Measurements from ENCODE around the gene CGB7.
"Not testable (repeated sequence)": the region's sequence is repeated elsewhere in the genome, so short reads cannot be mapped to it uniquely, and the experiment has no call there.

CGB7 gene

DNA sequence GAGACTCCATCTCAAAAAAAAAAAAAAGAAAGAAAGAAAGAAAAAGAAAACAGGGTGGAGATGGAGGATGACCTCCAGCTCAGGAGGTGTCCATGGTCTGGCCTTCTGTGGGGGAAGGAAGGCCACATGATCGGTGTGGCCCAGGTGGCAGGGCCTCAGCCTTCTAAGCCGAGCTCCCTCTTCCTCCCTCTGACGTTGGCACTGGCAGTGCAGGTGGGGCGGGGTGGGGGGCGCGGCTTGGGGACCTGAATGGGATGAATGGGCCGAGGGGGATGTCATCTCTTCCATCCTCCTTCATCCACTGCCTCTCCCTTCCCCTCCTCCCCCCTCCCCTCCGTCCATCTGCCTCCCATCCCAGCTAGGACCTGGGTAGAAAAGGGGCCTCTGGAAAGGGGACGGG, 17.8 kb downstream of the CGB7 start:
- DNase-seq: not testable (repeated sequence)

DNA sequence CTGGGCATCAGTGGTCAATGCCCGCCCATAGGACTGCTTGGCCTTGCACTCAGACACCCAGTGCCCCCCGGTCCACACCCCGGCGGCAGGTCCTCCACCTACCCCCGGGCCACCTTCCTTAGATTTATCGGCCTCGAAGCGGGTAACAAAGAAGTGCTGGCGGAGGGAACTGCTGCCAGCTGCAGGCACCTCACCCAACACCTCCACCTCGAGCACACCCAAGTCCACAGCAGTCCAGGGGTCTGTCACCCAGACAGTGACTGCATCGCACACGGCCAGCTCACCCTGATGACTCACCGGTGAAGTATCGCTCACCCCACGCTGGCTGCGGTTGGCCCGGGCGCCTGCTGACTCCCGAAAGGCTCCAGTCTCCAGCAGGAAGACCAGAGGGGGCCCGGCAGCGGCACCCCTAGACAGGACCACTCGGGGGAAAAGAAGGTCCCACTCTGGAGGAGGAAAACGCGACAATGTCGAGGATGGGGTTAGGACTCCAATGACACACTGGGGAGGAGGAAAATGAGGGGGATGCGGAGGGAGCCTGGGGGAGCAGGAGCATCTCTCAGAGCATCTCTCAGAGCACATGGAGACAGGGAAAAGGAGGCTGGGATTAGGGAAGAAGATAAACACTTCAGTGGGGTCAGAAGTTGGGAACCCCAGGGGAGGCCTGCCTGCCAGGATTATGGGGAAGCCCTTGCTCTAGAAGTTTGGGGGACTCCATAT, 18.8 kb downstream of the CGB7 start:
- not testable (repeated sequence) for DNase-seq

DNA sequence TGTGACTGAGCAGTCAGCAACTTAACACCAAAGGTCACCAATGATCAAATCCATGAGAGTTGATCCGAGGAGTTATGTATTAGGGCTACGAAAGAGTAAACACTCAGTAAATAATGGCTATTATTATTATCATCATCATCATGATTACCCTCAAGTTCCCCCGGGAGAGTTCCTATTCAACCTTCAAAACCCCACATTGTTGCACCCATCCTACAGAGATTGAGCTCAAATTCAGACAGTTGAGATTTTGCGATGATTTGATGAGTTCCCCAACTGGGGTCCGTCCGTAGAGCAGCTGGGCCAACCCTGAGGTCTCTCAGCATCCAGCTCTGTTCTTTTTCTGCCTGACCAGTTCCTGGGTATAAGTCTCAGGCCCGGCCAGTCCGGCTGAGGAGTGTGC, 19.4 kb downstream of the CGB7 start:
- not testable (repeated sequence) for DNase-seq

DNA sequence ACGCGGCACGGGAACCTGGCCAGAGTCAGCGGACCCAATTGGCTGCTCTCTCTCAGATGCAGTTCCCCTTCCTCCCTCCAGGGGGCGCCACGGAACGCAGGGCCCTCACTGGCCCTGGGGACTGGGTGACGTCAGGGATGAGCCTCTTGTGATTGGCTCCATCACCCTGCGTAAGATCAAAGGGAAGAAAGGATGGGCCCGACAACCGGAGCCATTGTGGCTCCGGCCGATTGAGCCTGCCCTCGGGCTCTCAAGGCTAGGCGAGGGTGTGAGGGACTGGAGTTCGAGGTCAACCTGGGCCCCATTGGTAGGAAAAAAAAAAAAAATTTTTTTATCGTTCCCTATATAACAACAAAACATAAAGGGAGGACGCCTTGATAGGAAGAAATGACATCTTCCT, 20.7 kb downstream of the CGB7 start, which contains the start of gene CGB1:
CGB1 (minus strand) TSS at position 81 of the 400 bp plus-strand sequence. CDS start 184 bp downstream, outside the sequence.
- not testable (repeated sequence) for DNase-seq

DNA sequence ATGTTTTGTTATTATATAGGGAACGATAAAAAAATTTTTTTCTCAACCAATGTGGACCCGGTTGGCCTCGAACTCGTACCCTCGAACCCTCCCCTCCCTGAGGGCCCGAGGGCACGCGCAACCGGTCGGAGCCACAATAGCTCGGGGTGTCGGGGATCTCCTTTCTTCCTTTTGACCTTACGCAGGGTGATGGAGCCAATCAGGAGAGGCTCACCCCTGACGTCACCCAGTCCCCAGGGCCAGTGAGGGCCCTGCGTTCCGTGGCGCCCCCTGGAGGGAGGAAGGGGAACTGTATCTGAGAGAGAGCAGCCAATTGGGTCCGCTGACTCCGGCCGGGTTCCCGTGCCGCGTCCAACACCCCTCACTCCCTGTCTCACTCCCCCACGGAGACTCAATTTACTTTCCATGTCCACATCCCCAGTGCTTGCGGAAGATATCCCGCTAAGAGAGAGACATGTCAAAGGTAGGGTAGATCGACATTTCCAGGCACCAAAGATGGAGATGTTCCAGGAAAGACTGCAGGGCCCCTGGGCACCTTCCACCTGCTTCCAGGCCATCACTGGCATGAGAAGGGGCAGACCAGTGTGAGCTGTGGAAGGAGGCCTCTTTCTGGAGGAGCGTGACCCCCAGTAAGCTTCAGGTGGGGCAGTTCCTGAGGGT, 25.8 kb downstream of the CGB7 start, which contains the start of gene CGB2:
CGB2 (plus strand) TSS at position 249 of the 660 bp plus-strand sequence; CDS start at position 455, 206 bp downstream.
- DNase-seq: not testable (repeated sequence)

DNA sequence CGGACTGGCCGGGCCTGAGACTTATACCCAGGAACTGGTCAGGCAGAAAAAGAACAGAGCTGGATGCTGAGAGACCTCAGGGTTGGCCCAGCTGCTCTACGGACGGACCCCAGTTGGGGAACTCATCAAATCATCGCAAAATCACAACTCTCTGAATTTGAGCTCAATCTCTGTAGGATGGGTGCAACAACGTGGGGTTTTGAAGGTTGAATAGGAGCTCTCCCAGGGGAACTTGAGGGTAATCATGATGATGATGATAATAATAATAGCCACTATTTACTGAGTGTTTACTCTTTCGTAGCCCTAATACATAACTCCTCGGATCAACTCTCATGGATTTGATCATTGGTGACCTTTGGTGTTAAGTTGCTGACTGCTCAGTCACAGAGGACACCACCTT, 27.2 kb downstream of the CGB7 start:
- not testable (repeated sequence) for DNase-seq

DNA sequence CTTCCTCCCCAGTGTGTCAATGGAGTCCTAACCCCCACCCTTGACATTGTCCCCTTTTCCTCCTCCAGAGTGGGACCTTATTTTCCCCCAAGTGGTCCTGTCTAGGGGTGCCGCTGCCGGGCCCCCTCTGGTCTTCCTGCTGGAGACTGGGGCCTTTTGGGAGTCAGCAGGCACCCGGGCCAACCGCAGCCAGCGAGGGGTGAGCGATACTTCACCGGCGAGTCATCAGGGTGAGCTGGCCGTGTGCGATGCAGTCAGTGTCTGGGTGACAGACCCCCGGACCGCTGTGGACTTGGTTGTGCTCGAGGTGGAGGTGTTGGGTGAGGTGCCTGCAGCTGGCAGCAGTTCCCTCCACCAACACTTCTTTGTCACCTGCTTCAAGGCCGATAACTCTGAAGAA, 27.8 kb downstream of the CGB7 start:
- not testable (repeated sequence) for DNase-seq

DNA sequence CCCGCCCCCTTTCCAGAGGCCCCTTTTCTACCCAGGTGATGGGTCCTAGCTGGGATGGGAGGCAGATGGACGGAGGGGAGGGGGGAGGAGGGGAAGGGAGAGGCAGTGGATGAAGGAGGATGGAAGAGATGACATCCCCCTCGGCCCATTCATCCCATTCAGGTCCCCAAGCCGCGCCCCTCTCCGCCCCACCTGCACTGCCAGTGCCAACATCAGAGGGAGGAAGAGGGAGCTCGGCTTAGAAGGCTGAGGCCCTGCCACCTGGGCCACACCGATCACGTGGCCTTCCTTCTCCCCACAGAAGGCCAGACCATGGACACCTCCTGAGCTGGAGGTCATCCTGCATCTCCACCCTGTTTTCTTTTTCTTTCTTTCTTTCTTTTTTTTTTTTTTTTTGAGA, 28.9 kb downstream of the CGB7 start:
- DNase-seq: not testable (repeated sequence)

DNA sequence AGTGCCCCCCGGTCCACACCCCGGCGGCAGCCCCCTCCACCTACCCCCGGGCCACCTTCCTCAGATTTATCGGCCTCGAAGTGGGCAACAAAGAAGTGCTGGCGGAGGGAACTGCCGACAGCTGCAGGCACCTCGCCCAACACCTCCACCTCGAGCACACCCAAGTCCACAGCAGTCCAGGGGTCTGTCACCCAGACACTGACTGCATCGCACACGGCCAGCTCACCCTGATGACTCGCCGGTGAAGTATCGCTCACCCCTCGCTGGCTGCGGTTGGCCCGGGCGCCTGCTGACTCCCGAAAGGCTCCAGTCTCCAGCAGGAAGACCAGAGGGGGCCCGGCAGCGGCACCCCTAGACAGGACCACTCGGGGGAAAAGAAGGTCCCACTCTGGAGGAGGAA, 31.9 kb downstream of the CGB7 start:
- DNase-seq: not testable (repeated sequence)

DNA sequence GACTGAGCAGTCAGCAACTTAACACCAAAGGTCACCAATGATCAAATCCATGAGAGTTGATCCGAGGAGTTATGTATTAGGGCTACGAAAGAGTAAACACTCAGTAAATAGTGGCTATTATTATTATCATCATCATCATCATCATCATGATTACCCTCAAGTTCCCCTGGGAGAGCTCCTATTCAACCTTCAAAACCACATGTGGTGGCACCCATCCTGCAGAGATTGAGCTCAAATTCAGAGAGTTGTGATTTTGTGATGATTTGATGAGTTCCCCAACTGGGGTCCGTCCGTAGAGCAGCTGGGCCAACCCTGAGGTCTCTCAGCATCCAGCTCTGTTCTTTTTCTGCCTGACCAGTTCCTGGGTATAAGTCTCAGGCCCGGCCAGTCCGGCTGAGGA, 32.5 kb downstream of the CGB7 start:
- DNase-seq: not testable (repeated sequence)

DNA sequence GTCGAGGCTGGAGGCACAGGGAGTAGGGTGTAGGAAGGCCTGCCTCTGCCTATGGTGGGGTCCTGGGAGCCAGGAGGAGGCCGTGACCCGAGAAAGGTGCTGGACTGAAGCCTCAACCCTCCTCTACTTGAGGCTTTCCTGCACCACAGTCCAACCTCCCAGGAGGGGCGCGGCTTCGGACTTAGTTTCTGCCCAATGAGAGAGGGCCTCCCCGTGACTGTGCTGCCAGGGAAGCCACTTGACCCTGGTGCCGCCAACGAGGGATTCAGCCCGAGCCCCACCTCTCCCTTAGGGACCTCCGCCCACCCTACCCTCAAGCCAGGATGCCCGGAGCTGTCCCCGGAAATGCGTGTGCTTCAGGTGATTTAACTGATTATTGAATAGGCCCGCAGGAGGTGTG, 33.3 kb downstream of the CGB7 start, which contains the start of gene CGB3:
CGB3 (minus strand) TSS at position 101 of the 400 bp plus-strand sequence. CDS start 362 bp downstream, outside the sequence.
- not testable (repeated sequence) for DNase-seq

DNA sequence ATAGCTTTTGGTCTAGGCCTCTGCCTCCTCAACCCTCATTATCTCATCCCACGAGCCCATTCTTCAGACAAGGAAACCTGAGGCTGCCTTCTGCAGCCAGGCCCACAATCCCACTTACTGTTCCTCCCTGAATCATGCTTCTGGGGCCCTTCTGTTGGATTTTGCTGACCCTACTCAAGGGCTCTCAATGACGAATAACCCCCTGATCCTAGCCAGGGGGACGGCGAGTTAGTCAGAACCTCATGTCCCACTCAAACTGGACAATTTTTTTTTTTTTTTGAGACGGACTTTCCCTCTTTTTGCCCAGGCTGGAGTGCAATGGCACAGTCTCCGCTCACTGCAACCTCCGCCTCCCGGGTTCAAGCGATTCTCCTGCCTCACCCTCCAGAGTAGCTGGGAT, 35.4 kb downstream of the CGB7 start:
- no peak for DNase-seq

DNA sequence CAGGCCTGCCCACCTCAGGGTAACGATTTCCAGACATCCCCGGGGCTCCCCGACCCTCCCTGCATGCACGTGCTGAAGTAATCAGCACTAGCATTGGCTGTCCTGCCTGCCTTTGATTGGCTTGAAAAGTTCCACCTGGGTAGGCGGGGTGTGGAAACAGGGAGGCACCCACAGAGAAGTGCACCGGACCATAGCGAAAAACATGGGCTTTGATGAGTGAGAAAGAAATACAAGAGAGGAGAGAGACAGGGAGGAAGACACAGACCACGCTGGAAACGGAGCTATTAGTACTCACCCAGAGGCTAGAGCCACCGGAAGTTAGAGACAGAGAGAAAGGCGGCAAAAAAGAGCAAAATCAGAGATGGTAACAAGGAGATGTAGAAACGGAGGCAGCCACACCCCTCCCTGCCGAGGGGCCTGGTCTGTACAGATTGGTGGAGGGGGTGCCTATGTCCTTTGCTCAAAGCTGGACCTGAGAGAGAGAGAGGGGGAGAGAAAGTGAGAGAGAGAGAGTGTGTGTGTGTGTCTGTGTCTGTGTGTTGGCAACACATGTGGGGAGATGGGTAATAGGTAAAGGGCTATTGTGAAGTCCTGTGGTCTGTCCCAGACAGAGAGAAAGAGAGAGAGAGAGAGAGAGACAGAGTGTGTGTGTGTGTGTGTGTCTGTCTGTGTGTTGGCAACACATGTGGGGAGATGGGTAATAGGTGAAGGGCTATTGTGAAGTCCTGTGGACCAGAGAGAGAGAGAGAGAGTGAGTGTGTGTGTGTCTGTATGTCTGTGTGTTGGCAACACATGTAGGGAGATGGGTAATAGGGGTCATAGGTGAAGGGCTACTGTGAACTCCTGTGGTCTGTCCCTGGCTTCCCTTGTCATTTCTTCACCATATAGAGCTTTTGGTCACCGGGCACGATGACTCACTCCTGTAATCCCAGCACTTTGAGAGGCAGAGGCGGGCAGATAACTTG, 36.3 kb downstream of the CGB7 start:
- DNase-seq: no peak

DNA sequence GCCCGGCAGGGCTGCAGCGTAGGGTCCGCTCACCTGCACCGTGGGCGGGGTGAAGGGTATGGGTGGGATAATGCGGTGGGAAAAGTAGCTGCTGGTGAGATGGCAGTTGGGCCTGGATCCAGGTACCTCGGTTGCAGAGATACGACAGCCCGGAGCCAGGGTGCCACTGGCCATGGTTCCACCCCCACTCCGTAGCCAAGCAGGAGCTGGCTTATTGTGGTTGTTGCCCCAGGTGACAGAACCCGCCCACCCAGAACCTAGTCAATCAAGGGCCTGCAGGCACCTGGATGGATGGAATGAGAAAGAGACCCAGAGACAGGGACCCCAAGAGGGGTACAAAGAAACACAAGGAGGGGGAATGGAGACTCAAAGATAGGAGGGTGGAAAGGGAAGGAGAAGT, 37.2 kb downstream of the CGB7 start:
- no peak for DNase-seq

DNA sequence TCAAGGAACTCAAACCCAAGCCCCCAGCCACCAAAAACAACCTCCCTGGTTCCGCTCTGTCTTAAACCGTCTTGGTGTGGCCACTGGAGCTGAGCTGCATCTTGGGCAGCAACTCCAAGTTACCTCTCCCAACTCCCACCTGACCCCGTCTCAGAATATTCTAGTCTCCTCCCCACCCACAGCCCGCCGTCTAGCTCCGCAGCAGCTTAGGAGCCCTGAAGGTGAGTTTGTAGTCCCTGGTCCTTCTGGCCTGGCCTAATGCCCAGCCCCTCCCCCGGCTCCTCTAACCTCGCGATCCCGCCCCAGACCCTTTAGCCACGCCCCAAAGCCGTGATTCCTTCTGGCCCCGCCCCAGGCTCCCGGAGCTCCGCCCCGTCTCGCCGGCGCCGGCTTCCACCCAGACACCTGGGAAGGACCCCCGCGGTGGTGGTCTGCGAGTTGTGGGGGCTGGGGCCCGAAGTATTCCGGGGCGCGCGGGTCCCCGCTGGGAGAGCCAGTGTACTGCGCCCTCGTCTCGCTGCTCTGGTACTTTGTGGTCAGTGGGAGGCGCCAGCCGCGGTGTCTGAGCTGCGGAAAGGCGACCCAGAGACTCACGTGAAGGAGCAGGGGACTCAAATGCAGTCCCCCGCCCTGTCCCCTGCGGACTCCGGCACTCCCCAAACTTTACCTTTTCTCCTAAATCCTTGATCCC, 38.2 kb downstream of the CGB7 start:
- DNase-seq: peak; percentile 43

DNA sequence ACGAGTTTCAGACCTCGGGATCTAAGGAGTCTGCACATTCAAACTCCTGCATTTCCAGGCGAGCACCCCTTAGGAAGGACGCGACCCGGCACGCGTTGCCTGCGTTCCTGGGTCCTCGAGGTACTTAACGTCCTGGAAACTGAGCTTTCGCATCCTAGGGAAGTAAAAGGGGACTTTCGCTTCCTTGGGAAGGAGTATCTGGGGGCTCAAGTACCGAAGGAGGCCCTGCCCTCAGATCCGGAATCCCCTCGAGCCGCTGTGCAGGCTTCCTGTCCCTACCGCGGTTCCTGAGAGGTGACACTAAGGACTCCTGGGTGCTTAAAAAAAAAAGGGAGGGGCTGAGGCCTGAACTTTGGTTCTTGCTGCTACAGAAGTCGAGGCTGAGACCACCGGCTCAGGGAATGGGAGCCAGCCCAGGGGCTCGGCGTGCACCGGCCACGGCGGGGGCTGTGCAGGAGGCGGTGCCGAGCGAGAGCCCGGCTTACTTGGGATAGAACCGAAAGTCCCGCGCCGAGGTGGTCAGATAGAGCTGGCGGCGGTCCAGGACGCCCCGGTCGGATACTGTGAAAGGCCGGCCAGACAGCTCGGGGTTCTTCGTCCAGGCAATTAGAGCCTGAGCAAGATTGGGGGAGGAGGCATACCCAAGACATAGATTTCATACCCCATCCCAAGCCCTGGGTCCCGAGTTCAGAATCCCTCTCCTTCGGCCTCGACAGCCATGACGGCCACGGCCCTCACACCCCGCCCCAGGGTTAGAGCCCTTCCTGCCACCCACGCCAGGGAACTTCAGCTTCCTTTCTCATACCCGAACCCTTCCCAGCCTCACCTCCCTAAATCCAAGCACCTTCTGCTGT, 38.9 kb downstream of the CGB7 start:
- not testable (repeated sequence) for DNase-seq

DNA sequence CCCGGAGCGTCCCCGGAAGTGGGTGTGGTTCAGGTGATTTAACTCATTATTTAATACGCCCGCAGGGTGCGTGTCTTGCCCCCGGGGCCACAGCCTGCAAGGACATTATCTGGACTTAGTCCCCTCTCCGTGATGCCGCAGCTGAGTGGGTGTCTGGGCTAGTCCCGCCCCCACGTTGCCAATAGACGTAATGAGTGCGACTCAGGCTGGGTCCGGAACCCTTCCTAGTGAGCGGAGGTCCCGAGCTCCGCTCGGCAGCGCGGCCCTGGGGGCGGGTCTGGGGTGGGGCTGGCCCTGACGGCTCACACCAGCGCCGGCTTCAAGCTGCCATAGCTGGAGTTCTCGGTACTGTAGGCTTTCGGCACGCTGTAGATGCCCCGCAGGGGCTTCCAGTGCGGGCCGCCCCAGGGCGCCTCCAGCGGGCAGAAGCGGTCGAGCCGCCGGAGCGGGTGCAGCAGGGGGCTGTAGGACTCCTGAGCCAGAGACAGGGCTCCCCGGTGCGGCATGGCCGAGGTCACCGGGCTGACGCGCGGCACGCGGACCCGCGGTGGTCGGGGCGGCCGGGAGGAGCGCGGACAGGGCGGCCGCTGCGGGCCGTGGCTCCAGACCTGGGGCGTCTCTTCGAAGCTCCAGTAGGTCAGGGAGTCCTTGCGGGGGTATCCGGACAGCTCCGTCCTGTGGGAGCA, 39.7 kb downstream of the CGB7 start:
- peak; percentile 57 for DNase-seq

DNA sequence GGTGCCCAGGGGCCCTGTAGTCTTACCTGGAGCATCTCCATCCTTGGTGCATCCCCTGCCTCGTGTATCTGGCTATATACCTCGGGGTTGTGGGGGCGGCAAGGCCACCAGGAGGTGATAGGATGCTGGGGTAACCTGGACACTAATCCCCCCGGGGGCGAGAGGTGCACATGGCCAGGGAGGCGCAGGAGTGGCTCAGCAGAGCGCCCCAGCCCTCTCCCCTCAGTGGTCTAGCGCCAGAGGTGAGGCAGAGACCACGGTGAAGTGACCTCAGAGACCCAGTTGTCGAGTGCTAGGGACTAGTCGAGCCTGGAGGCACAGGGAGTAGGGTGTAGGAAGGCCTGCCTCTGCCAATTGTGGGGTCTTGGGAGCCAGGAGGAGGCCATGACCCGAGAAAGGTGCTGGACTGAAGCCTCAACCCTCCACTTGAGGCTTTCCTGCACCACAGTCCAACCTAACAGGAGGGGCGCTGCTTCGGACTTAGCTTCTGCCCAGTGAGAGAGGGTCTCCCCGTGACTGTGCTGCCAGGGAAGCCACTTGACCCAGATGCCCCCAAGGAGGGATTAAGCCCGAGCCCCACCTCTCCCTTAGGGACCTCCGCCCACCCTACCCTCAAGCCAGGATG, 40.4 kb downstream of the CGB7 start, which contains the start of gene LHB:
LHB (minus strand) TSS at position 51 of the 625 bp plus-strand sequence; CDS start at position 41, 10 bp downstream.
- DNase-seq: no peak

DNA sequence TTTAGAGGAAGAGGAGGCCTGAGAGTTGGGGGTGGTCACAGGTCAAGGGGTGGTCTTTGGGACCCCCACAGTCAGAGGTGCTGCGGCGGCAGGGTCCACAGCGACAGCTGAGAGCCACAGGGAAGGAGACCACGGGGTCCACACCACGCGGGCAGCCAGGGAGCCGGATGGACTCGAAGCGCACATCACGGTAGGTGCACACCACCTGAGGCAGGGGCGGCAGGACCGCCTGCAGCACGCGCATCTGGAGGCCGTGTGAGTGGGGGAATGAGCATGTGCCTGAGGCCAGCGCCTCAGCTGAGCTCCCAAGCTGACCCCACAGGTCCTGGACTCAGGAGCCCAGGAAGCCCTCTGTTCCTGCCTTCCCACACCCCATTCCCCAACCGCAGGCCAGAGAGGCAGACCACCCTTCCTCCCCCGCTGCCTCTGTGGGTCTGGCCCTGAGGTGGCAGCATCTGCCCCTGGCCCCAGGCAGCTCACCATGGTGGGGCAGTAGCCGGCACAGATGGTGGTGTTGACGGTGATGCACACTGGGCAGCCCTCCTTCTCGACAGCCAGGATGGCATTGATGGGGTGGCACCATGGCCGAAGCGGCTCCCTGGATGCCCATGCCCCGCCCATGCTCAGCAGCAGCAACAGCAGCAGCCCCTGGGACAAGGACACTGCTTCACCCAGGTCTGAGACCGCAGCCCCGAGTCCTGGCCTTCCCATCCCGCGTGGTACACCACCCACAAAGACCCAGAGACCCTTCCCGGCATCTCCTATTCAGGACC, 41.3 kb downstream of the CGB7 start:
- no peak for DNase-seq
